ENCODE measurements around the gene C4orf50.
"Not testable (repeated sequence)": the region's sequence is repeated elsewhere in the genome, so short reads cannot be mapped to it uniquely, and the experiment has no call there.

C4orf50 gene

DNA sequence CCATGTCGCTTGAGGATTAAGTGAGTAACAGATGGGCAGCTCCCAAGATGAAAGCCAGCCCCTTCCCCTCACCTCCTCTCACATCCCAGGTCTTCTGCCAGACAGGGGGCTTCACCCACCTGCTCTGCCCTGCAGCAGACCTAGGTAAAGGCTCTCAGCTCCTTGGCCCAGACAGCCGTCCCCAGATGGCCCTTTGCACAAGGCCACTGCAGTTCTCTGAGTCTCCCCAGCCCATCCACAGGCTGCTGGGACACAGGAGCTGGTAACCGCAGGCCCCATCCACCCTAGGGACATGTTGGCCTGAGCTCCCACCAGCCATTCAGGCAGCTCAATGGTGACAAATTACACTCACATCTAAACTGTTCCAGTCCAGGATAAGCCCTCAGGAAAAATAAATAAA, 15.3 kb downstream of the C4orf50 start:
- H3K36me3 Mint-ChIP-seq (ENCODE audit: insufficient read depth) = no peaks in the 10 kb centered on the region
- H3K9me3 Mint-ChIP-seq = no peaks in the 10 kb centered on the region
- no peak overlapping the region for H3K27ac Mint-ChIP-seq
- no peaks in the 10 kb centered on the region for H3K27me3 Mint-ChIP-seq
- ATAC-seq (replicated peaks) (no peak), DNase-seq (no peak)
- no peaks in the 10 kb centered on the region for H3K4me1 Mint-ChIP-seq (ENCODE audit: low read depth in 2 of 2)
- no peak overlapping the region for H3K4me3 Mint-ChIP-seq

DNA sequence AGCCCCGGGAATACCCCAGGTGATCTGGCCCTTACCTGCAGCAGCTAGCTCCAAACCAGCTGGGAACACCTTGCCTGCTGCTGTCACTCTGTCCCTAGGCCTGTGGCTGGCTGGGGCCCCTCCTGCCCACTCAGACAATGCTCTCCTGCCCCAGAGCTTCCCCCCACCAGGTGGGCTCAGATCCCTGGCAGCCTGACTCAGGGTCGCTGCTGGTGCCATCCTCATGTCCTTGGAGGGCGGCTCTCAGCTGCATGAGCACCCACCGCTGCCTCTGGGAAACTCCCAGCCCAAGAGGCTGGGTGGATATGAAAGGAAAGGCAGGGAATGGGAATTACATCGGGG, 15.8 kb downstream of the C4orf50 start:
- Mint-ChIP-seq H3K9me3 (no peaks in the 10 kb centered on the region), H3K27me3 (no peaks in the 10 kb centered on the region)

DNA sequence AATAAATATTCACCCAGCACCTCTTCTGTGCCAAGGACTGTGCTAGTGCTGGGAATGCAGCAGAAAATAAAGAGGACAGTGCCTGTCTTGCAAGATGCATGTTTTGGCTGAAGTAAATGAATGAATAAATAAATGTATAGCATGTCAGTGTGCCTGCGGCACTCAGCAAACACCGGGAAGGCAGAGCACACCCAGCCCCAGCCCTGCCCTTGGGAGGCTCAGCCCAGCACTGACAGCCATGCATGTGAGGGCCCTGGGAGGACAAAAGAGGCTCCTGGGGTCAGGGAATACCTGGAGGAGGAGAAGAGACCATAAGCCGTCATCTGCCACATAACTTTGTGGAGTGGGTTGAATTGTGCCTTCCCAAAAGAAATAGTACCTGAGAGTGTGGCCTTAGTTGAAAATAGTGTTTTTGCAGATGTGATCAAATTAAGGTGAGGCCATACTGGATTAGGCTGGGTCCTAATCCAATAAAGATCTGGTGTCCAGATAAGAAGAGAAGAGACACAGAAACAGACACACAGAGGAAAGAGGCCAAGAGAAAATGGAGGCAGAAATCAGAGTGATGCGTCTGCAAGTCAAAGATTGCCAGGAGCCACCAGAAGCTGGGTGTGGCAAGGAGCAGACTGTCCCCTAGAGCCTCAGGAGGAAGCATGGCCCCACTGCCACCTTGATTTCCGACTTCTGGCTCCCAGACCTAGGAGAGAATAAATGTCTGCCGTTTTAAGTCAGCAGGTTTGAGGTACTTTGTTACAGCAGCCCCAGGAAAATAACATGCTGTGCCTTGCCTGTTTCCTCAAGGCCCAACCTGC, 16.3 kb downstream of the C4orf50 start:
- no peaks in the 10 kb centered on the region for H3K4me1 Mint-ChIP-seq (ENCODE audit: low read depth in 2 of 2)
- DNase-seq = no peak
- ATAC-seq (replicated peaks) = no peak
- no peaks in the 10 kb centered on the region for H3K36me3 Mint-ChIP-seq (ENCODE audit: insufficient read depth)
- no peaks in the 10 kb centered on the region for H3K9me3 Mint-ChIP-seq
- H3K4me3 Mint-ChIP-seq = no peak overlapping the region
- no peak overlapping the region for H3K27ac Mint-ChIP-seq
- no peaks in the 10 kb centered on the region for H3K27me3 Mint-ChIP-seq

More for the DNA sequence above, 15.8 kb downstream of the C4orf50 start:
- DNase-seq = no peak
- Mint-ChIP-seq H3K4me1 (ENCODE audit: low read depth in 2 of 2) (no peaks in the 10 kb centered on the region), H3K4me3 (no peak overlapping the region), H3K27ac (no peak overlapping the region), H3K36me3 (ENCODE audit: insufficient read depth) (no peaks in the 10 kb centered on the region)
- no peak for ATAC-seq (replicated peaks)

DNA sequence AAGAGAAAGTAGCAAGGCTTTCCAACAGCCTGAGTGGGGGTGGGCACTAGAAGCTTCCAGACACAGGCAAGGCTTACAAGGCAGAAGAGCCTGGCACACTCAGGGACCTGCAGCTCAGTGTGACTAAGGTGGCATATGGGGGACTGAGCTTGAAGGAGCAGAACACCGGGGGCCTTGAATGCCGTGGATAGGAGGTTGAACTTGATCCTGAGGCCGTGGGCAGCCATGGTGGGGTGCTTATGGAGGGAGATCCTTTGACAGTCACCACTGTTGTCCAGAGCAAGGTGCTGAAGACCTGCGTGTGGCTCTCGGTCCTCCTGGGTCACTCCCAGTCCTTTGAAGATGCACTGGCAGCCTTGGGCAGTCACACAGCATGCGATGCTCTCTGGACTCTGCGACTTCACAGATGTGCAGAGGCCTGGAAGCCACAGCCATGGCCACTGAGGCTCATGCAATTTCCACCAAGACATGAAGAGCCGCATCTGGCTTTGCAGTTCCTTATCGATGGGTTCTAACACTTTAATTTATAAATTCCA, 18.3 kb downstream of the C4orf50 start:
- ATAC-seq (replicated peaks) (no peak), DNase-seq (no peak)
- peaks cover 0 to 4% of the 10 kb centered on the region in 2 donors for H3K4me1 Mint-ChIP-seq (ENCODE audit: low read depth in 2 of 2)
- H3K36me3 Mint-ChIP-seq (ENCODE audit: insufficient read depth) = no peaks in the 10 kb centered on the region
- no peaks in the 10 kb centered on the region for H3K27me3 Mint-ChIP-seq
- no peak overlapping the region for H3K4me3 Mint-ChIP-seq
- no peak overlapping the region for H3K27ac Mint-ChIP-seq
- H3K9me3 Mint-ChIP-seq = no peaks in the 10 kb centered on the region

DNA sequence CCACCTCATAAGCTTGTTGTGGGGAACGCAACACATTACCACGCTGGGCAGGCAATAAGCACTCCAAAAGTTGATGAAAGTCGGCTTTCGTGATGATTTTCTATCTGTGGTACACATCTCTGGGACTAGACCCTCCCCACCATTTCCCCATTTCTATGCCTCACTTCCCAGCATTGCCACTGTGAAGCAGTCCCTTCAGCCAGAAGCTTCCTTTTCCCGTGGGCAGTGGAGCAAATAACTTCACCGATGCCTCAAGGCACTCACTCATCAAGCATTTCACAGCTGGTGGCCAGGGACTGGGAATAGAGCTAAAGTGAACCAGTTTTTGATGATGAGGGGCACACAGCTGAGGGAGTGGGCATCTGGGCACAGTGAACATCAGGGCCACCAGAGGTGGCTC, 18.9 kb downstream of the C4orf50 start:
- Mint-ChIP-seq H3K9me3 (no peaks in the 10 kb centered on the region), H3K36me3 (ENCODE audit: insufficient read depth) (no peaks in the 10 kb centered on the region), H3K4me1 (ENCODE audit: low read depth in 2 of 2) (peaks cover 0 to 4% of the 10 kb centered on the region in 2 donors), H3K27me3 (no peaks in the 10 kb centered on the region), H3K27ac (no peak overlapping the region), H3K4me3 (no peak overlapping the region)
- ATAC-seq (replicated peaks) (no peak), DNase-seq (no peak)

DNA sequence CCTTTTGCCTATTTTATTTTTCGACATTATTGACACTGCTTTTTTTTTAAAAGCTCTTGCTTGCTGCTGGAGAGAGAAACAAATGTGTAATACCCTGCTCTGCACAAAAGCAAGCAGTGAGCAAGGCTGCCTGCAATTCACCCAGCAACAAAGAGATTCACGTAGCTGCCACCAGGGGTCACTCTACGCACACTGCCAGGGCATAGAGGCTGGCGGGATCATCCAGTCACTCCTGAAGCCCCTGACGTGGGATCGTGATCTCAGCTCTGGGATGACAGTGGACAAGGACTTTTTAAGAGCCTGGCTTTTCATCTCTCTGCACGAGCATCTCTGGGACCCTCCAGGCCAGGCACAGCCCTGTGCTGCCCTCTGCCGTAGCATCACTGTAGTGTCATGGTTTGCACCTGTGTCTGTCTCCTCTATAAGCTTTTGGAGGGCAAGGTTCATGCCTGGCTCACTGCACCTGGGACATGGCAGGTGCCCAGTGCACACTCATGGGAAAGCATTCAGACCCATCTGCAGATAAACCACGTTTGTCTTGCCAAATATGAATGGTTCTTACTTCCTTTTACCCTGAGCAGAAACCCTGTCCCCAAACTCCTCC, 19.8 kb downstream of the C4orf50 start:
- H3K27ac Mint-ChIP-seq = no peak overlapping the region
- H3K4me3 Mint-ChIP-seq = no peak overlapping the region
- no peaks in the 10 kb centered on the region for H3K9me3 Mint-ChIP-seq
- H3K36me3 Mint-ChIP-seq (ENCODE audit: insufficient read depth) = no peaks in the 10 kb centered on the region
- no peaks in the 10 kb centered on the region for H3K27me3 Mint-ChIP-seq
- H3K4me1 Mint-ChIP-seq (ENCODE audit: low read depth in 2 of 2) = peaks cover 0 to 4% of the 10 kb centered on the region in 2 donors
- peak; percentile 54 for ATAC-seq (replicated peaks)
- DNase-seq = peak; percentile 22 to 50 (median 29)

DNA sequence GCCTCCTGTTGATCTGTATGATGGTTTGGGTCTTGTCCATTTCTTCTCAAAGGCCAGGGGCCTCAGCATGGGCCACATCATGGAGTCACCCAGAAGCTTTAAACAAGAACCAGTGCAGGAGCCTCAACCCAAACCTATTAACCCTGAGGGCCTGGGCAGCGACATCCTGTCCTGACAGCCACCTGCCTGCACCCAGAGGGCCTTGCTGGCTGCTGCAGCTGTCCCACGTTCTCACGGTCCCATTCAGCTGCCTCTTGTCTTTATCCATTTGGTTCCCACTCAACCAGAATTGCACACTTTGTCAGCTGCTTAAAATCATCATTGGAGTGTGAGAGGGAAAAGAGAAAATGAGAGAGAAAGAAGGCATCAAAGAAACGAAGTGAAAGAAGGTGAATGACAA, 21.6 kb downstream of the C4orf50 start:
- Mint-ChIP-seq H3K4me3 (no peak overlapping the region), H3K27ac (no peak overlapping the region), H3K36me3 (ENCODE audit: insufficient read depth) (no peaks in the 10 kb centered on the region), H3K9me3 (no peaks in the 10 kb centered on the region), H3K4me1 (ENCODE audit: low read depth in 2 of 2) (peaks cover 0 to 4% of the 10 kb centered on the region in 2 donors), H3K27me3 (no peaks in the 10 kb centered on the region)
- DNase-seq = no peak
- no peak for ATAC-seq (replicated peaks)

DNA sequence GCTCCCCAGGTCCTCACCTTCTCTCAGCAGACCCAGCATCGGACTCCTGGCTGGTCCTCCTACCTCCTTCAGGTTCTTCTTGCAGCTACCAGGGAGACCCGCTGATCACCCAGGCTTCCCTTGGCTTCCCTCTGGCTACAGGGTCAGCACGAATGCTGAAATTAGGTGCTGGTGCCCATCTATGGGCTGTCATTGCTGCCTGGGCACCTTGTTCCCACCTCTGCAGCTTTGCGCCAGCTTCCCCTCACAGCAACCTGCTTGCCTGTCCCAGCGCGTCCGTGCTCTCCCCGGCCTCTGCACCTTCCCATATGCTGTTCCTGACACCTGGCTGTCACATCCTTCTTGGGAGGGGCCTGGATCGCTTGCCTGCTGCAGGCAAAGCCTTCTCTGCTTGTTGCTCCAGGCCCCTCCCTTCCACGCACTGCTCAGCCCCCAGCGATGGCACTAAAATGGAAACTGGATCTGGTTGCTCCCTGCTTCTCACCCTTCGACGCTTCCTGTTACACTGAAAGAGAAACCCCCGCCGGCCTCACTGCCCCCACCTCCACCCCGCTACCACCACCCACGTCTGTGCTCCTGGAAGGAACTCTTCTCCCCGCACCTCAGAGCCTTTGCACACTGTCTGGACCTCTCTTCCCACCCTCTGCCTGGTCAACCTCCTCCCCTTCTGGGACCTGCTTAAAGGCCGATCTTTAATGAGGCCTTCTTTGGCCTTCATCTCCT, 22.2 kb downstream of the C4orf50 start:
- Mint-ChIP-seq H3K27me3 (no peaks in the 10 kb centered on the region), H3K27ac (no peak overlapping the region), H3K36me3 (ENCODE audit: insufficient read depth) (no peaks in the 10 kb centered on the region), H3K4me3 (no peak overlapping the region), H3K9me3 (no peaks in the 10 kb centered on the region), H3K4me1 (ENCODE audit: low read depth in 2 of 2) (peaks cover 0 to 4% of the 10 kb centered on the region in 2 donors)
- DNase-seq (no peak), ATAC-seq (replicated peaks) (no peak)

DNA sequence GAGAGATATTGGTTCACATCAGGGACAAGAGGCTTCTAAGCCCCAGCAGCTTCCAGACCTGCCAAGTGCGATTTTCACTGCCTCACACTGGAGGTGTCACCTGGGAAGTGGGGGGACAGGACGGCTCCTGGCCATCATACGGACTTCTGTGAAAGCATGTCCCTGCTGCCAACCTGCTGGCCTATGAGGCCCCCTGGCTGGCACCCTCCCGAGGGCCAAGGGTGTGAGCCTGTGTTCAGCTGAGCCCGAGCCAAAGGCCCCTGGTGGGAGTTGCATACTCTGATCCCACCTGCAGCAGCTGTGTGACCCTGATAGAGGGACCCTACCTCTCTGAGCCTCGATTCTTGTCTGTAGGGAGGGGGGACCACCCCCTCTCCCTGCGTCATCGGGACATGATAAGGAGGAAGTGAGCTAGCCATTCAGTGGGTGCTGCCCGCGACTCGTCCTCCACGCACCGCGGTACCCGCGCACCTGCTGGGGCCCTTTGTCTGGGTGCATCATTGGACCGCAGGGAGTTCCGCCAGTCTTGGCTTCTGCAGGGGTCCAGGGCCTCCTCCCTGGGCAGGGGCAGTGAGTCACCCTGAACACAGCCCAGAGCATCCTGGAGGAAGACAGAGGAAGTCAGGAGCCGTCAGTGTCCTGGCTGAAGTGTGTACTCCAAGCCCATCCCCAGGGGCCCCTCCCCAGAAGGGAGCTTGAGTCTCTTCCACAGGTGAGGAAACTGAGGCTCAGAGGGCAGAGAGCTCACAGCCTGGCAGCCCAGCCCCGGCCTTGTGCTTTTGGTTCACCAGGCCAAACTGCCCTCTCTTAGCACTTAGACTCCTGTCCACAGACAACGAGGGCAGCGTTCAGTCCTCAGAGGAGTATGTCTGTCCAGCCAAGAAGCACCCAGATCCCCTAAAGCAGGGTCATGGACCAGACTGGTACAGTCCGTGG, 24.1 kb downstream of the C4orf50 start:
- Mint-ChIP-seq H3K9me3 (no peaks in the 10 kb centered on the region), H3K27ac (no peak overlapping the region), H3K36me3 (ENCODE audit: insufficient read depth) (no peaks in the 10 kb centered on the region), H3K4me3 (no peak overlapping the region), H3K4me1 (ENCODE audit: low read depth in 2 of 2) (peaks cover 0 to 4% of the 10 kb centered on the region in 2 donors), H3K27me3 (no peaks in the 10 kb centered on the region)
- ATAC-seq (replicated peaks) (no peak), DNase-seq (no peak)

DNA sequence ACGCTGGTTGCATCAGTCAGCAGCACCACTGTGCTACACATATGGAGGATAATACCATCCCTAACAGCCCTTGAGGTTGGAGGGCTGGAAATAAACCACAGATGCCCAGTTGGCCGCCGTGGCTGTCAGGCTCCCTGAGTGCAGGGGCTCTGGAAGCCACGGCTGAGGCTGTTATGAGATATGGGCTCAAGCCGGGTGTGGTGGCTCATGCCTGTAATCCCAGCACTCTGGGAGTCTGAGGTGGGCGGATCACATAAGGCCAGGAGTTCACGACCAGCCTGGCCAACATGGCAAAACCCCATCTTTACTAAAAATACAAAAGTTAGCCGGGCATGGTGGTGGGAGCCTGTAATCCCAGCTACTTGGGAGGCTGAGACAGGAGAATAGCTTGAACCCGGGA, 24.9 kb downstream of the C4orf50 start:
- H3K27ac Mint-ChIP-seq; H3K36me3 Mint-ChIP-seq (ENCODE audit: insufficient read depth); DNase-seq; H3K4me1 Mint-ChIP-seq (ENCODE audit: low read depth in 2 of 2); ATAC-seq (replicated peaks); H3K27me3 Mint-ChIP-seq; H3K9me3 Mint-ChIP-seq; H3K4me3 Mint-ChIP-seq: not testable (repeated sequence)

DNA sequence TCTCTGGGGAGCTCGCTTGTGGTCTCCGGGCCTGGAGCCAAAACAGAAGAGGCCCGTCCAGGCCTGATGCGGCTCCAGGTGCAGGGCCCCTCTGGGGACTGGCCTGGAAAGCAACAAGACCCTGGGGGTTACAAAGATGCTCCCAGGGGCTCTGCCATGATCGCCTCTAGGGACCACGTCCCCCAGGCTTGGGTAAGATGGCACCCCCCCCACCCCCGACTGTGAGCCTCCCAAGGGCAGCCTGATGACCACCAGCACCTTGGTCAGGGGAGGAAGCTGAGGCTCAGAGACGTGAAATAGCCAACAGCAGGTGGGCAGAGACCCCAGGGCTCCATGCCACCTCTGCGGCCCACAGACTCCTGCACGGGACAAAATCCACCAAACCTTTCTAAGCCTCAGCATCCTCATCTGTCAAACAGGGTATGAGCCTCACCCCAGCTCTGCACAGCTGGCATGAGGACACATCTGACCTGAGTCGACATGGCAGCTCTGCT, 25.4 kb downstream of the C4orf50 start:
- Mint-ChIP-seq H3K4me1 (ENCODE audit: low read depth in 2 of 2) (peaks cover 0 to 4% of the 10 kb centered on the region in 2 donors), H3K4me3 (no peak overlapping the region), H3K9me3 (no peaks in the 10 kb centered on the region), H3K27ac (no peak overlapping the region), H3K27me3 (no peaks in the 10 kb centered on the region), H3K36me3 (ENCODE audit: insufficient read depth) (no peaks in the 10 kb centered on the region)
- ATAC-seq (replicated peaks) = no peak
- no peak for DNase-seq

DNA sequence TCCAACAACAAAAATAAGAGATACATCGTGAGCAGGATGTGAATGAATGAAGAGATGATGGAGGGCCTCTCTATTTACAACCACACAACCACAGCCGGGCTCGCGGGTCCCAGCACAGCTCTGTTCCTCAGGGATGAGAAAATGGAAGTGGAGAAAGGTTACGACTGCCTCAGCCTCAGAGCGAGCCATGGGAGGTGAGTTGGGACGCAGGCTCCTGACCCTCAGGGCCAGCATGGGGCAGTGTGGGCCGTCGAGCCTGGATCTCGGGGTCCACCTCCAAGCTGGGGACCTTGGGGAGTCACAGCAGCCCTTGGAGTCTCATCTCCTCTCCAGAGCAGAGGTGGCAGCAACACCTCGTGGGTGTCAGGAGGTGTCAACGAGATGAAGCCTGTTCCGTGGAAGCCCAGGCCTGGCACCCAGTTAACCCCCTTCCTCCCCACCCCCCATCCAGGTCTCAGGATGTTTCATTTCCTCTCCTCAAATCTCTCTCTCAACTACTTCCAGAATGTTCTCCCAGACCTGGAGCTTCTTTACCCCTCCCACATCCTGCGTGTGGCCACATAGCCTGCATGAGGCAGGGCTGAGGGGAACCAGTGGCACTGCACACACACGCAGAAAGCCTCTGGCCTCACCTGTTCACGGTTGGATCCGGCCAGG, 25.9 kb downstream of the C4orf50 start:
- ATAC-seq (replicated peaks) (no peak), DNase-seq (no peak)
- peaks cover 0 to 4% of the 10 kb centered on the region in 2 donors for H3K4me1 Mint-ChIP-seq (ENCODE audit: low read depth in 2 of 2)
- H3K9me3 Mint-ChIP-seq = no peaks in the 10 kb centered on the region
- no peaks in the 10 kb centered on the region for H3K27me3 Mint-ChIP-seq
- H3K4me3 Mint-ChIP-seq = no peak overlapping the region
- H3K36me3 Mint-ChIP-seq (ENCODE audit: insufficient read depth) = no peaks in the 10 kb centered on the region
- H3K27ac Mint-ChIP-seq = no peak overlapping the region
